ENCODE measurements around the gene HSD17B12.

The HSD17B12 gene

GRCh38 chr11:43784301-43784700, 103.8 kb downstream of the HSD17B12 start:
- no peak for TF ChIP-seq CTCF (IDR thresholded peaks at IDR 0.05; ENCODE audit: insufficient read depth, low read length, missing control alignments)
- ChIA-PET POLR2A (no interaction called here), CTCF (no interaction called here)
- no peak overlapping the region for H3K4me3 ChIP-seq (ENCODE audit: low read depth, low read length)
- DNase-seq (ENCODE audit: low read depth, low spot score), result no peak

GRCh38 chr11:43784866-43785265, 104.3 kb downstream of the HSD17B12 start:
- no peak for TF ChIP-seq CTCF (IDR thresholded peaks at IDR 0.05; ENCODE audit: insufficient read depth, low read length, missing control alignments)
- CTCF ChIA-PET, result no interaction called here
- no peak overlapping the region for H3K4me3 ChIP-seq (ENCODE audit: low read depth, low read length)
- peak; percentile 24 for DNase-seq (ENCODE audit: low read depth, low spot score)
- POLR2A ChIA-PET, result no interaction called here

- no peak for TF ChIP-seq CTCF (IDR thresholded peaks at IDR 0.05; ENCODE audit: insufficient read depth, low read length, missing control alignments)
- no peak overlapping the region for H3K4me3 ChIP-seq (ENCODE audit: low read depth, low read length)
- DNase-seq (ENCODE audit: low read depth, low spot score), result no peak
- CTCF ChIA-PET, result no interaction called here
- POLR2A ChIA-PET, result no interaction called here
These were observed 104.8 kb downstream of the HSD17B12 start for GRCh38 chr11:43785318-43785717.

GRCh38 chr11:43786016-43786415, 105.5 kb downstream of the HSD17B12 start:
- POLR2A ChIA-PET, result no interaction called here
- TF ChIP-seq CTCF (IDR thresholded peaks at IDR 0.05; ENCODE audit: insufficient read depth, low read length, missing control alignments), result no peak
- CTCF ChIA-PET, result no interaction called here
- no peak for DNase-seq (ENCODE audit: low read depth, low spot score)
- H3K4me3 ChIP-seq (ENCODE audit: low read depth, low read length), result no peak overlapping the region

- CTCF ChIA-PET, result interaction anchor here (0.8 to 3.8 kb wide), 2 partner anchors 14 to 38 kb away, joined by 3 to 18 read pairs; no protein-coding TSS in a partner anchor
- no peak overlapping the region for H3K4me3 ChIP-seq (ENCODE audit: low read depth, low read length)
- no peak for TF ChIP-seq CTCF (IDR thresholded peaks at IDR 0.05; ENCODE audit: insufficient read depth, low read length, missing control alignments)
- POLR2A ChIA-PET, result interaction anchor here (0.5 to 1.5 kb wide), 2 partner anchors 43 to 331 kb away, joined by 3 to 5 read pairs; no protein-coding TSS in a partner anchor
- no peak for DNase-seq (ENCODE audit: low read depth, low spot score)
These were observed 107.3 kb downstream of the HSD17B12 start for GRCh38 chr11:43787824-43788223.

GRCh38 chr11:43788421-43788820, 107.9 kb downstream of the HSD17B12 start:
- DNase-seq (ENCODE audit: low read depth, low spot score), result no peak
- TF ChIP-seq CTCF (IDR thresholded peaks at IDR 0.05; ENCODE audit: insufficient read depth, low read length, missing control alignments), result no peak
- ChIA-PET CTCF (interaction anchor here (1.6 to 3.8 kb wide), 2 partner anchors 14 to 37 kb away, joined by 5 to 18 read pairs; no protein-coding TSS in a partner anchor), POLR2A (interaction anchor here (1.5 kb wide), 1 partner anchor 42 kb away, joined by 5 read pairs; no protein-coding TSS in a partner anchor)
- no peak overlapping the region for H3K4me3 ChIP-seq (ENCODE audit: low read depth, low read length)

Measured in AG04449 (cell line).